D341Med (cell line): ENCODE results near the gene RASSF8.

ENCODE experiments used
- DNase-seq: peaks from one replicate; pipeline ENCODE4 v3.0.0; 2012; ENCODE audit warnings: low spot score

RASSF8 gene

GRCh38 chr12:25958428-25959070 lies at the start of gene RASSF8:
Gene RASSF8 (plus strand): TSS chr12:25958682. CDS start chr12:26055344, 96,662 bp downstream.
- peak; percentile 92 for DNase-seq

- peak; percentile 41 for DNase-seq
Observed at GRCh38 chr12:25914551-25914950, 43.9 kb upstream of the RASSF8 start.

- no peak for DNase-seq
Observed at GRCh38 chr12:25924491-25925001, 33.9 kb upstream of the RASSF8 start.

GRCh38 chr12:25925064-25925463 lies 33.4 kb upstream of the RASSF8 start:
- no peak for DNase-seq

- peak; percentile 63 for DNase-seq
Observed at GRCh38 chr12:25926536-25926935, 31.9 kb upstream of the RASSF8 start.

GRCh38 chr12:25929142-25929541 lies 29.3 kb upstream of the RASSF8 start:
- no peak for DNase-seq

GRCh38 chr12:25932971-25933370 lies 25.5 kb upstream of the RASSF8 start:
- DNase-seq = no peak

- no peak for DNase-seq
Observed at GRCh38 chr12:25934456-25934855, 24.0 kb upstream of the RASSF8 start.

GRCh38 chr12:25935355-25936144 lies 22.9 kb upstream of the RASSF8 start:
- no peak for DNase-seq

GRCh38 chr12:25937096-25937495 lies 21.4 kb upstream of the RASSF8 start:
- no peak for DNase-seq

- no peak for DNase-seq
Observed at GRCh38 chr12:25938581-25938980, 19.9 kb upstream of the RASSF8 start.

- DNase-seq = no peak
Observed at GRCh38 chr12:25939606-25940005, 18.9 kb upstream of the RASSF8 start.

- no peak for DNase-seq
Observed at GRCh38 chr12:25940886-25941285, 17.6 kb upstream of the RASSF8 start.

GRCh38 chr12:25942709-25943108 lies 15.8 kb upstream of the RASSF8 start:
- DNase-seq = no peak

GRCh38 chr12:25943940-25944339 lies 14.5 kb upstream of the RASSF8 start:
- no peak for DNase-seq

GRCh38 chr12:25949343-25949742 lies 9.1 kb upstream of the RASSF8 start:
- DNase-seq = no peak

GRCh38 chr12:25950329-25951115 lies 8.0 kb upstream of the RASSF8 start:
- no peak for DNase-seq

GRCh38 chr12:25957793-25958427 lies 572 bp upstream of the RASSF8 start:
- peak; percentile 39 for DNase-seq

GRCh38 chr12:25959071-25959961 lies 834 bp downstream of the RASSF8 start:
- DNase-seq = no peak

- peak; percentile 61 for DNase-seq
Observed at GRCh38 chr12:25960143-25960542, 1.7 kb downstream of the RASSF8 start.

GRCh38 chr12:25960961-25961360 lies 2.5 kb downstream of the RASSF8 start:
- DNase-seq = no peak
